Measurements from ENCODE around the gene SLC9A7.

The SLC9A7 gene

DNA sequence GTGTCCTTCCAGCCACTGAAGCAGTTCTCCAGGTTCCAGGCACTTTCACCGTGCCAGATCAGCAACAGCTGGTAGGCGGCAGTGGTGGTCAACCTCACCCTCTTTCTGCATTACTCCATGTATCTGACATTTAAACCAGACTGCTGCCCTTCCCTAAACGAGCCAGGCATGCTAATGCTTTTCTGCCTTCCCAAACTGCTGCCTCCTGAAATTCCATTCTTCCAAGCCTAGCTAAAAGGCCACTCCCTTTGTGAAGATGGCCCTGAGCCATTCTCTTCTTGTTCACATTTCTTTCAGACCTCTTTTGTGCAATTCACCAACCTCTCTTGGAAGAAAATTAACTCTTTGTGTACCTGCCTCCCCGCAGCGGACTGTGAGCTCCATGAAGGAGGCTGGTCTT is 111.7 kb downstream of the SLC9A7 start:
- DNase-seq = no peak

DNA sequence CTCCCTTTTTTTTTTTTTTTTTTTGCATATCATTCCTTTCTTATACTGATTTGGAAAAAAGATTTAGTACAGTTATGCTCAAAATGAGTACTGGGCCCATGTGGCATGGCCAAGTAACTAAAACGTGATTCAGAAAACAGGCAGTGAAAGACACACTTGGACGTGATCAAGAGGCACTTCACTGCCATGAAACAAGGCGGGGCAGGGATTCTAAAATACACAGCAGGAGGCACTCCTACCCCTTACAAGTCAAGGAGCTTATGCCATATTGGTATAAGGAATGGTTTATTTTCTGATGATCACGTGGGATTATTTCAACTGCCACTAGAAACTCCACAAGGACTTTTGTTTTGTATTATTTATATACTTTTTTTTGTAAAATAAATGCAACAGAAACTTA is 113.3 kb downstream of the SLC9A7 start:
- no peak for DNase-seq

DNA sequence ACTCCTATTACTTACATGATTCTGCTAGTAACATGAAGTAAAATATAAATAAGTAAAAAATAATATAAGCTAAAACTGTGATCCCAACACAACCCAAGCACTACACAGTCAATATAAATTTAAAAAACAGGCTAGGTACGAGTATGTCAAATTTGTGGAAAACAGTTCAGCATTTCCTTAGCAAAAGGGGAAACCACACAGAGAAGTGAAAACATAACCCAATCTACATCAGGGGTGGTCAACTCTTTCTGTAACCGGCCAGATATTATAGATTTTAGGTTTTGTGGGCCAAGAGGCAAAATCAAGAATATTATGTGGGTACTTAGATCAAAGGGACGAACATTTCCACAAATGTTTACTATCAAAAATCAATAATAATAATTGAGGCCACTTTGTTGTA is 115.3 kb downstream of the SLC9A7 start:
- DNase-seq = no peak

DNA sequence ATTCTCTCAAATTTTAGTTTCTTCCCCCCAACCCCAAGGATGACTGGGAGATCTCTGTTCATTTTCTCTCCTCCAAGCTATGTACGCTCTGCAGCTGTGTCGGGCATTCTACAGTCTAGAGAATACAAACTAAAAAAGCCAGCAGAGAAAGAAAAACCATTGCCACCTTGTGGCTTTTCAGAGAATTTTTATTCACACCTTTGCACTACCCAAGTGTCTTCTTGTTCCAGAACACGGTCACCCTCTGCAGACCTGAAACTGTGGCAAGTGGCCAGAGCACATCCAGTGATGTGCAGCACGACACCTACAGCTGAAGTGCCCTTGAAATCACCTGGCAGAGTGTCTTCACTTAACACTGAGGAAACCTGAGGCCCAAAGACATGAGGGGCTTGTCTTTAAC is 116.8 kb downstream of the SLC9A7 start:
- peak; percentile 36 for DNase-seq

DNA sequence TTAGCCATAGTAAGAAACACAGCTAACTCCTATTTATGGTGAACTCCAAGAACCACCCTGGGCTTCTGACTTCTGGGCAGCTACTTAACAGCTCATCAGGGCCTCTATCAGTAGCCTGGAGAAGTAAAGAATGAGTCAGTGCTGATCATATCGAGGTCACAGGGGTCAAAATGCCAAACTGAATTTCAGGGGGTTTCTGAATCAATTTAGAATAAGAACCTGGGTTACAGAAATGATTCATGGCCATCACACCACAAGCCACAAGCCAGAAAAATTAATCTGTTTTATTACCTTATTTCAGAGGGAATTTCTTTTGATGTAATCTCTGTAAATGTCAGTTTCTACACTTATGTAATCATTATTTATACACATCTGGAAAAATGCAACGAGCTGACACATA is 121.0 kb downstream of the SLC9A7 start:
- peak; percentile 7 for DNase-seq

DNA sequence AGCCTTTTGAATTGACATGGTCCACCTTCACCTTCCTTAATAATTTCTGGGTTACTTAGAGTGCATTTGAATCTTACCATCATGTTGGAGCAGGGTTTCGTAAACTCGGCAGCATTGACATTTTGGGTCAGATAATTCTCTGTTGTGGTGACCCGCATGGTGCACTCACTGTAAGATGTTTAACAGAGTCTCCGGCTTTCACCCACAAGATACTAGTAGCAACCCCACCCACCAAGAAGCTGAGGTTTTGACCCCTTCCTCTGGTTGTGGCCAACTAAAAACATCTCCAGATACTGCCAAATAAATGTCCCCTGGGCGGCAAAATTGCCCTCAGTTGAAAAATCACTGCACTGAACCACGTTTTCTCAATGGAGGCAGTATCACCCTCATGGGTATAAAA is 122.7 kb downstream of the SLC9A7 start:
- DNase-seq = no peak

DNA sequence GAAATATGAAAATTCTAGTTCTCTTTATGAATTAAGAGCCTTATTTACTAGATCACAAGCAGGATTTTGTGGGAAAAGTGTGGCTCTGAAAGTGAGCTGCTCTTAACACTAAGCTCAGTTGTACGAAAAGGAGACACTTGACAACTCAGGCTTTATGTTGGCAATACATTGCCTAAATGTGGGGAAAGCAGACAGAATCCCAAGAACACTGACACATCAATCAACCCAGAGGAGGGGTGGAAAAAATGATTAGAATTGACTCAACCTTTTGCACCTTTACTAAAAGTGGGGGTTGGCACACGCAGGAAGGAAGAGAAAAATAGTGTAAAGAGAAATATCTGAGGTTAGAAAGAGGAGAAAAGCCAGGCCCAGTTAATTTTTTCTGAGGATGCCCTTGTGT is 123.7 kb downstream of the SLC9A7 start:
- DNase-seq = no peak

DNA sequence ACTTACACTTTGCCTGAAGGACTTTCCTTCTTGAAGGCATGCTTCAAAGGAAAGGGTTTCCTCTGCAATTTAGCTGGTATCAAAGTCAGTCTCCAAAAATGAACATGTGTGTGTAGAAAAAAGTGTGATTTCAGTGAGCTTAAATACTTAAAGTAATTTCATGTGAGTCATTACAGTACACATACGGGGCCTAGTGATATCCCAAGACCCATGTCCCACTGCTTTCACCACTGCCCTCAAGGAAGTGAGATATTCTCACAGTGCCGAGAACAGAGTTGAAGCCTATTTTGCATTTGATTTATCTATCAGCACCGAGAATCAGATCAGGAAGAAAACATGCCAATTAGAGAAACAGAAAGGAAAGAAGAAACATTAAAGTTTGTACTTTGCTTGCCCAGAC is 124.3 kb downstream of the SLC9A7 start:
- DNase-seq = no peak

DNA sequence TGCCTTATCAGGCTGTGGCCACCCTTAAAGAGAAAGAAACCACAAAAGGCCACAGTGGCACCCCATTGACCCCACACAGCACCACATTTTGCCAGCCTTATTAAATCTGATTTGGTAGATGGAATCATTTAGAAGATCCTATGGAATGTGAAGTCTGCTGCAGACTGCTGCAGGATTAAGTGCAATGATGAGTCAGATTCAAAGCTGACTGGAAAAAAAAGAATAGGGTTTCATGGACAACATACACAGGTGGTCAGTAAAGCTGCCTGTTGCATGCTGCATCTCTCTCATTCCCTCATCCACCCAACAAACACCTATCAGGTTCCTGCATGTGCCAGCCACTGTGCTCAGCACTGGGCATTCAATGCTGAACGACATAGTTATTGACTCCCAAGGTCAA is 128.8 kb downstream of the SLC9A7 start:
- DNase-seq = peak; percentile 42

DNA sequence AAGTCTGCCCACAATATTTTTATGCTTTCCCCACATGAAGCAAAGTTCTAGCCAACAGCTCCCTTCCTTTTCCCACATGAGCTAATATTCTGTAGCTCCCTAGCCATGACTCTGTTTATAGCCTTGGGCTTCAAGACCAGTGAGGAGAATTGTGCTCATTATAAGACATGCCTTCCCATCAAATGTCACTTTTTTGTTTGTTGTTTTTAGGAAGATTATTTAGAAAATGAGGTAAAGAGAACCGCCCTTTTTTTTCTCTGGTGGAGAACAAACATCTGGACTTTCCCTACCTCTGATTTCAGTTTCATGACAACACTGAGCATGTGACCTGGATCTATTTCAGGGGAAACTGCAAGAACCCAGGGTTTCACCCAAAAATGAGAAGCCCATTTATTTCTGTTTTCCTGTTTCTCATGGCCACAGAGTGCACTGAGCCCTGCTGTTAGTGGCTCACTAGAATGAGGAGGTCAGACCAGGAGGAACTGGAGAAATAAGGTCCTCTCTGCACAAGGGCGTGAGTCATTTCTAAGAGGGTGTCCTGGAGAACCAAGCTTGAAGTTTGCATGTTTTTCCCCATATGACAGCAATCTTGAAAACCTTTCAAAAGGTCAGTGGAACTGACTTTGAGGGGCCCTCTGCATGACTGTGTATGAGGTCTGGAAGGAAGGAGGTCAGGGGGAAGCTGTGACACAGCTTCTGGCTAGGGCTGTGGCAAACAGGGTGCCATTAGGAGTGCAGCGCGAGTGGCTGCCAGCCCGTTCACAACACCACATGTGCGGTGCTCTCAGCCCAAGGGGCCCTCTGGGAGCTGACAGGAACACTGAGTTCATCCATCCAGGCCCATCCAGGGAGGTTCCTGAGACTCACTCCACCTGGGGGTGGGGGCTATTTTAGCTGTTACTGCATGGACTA is 130.2 kb downstream of the SLC9A7 start:
- peak; percentile 13 for DNase-seq

DNA sequence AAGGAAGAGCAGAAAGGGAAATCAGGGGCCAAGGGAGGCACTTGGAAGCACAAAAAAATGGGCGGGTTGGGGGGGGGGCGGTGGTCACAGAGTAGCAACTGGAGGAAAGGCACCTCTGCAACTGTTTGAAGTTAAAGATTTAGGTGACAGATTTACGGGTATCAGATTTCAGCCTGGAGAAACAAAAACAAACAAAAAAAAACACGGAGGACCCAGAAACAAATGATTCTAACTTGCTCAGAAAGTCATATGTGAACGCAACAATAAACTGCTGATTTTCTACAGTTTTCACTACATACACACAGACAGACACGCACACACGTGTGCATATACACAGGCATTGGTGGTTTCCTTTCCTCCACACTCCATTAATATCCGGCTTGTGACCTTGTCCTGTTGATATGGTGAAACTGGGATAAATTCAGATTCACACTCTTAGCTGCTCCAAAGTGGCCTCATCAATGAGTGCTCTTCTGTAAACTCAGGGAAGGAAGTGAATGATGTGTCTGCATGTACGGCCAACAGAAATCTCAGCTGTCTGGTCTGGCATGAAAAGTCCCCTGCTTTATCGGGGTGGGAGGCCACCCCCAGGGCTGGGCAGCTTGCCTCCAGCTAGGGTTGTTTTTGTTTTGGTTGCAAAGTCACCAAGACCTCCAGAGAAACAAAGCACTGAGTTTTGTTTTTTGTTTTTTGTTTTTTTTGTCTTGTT is 131.1 kb downstream of the SLC9A7 start:
- no peak for DNase-seq

DNA sequence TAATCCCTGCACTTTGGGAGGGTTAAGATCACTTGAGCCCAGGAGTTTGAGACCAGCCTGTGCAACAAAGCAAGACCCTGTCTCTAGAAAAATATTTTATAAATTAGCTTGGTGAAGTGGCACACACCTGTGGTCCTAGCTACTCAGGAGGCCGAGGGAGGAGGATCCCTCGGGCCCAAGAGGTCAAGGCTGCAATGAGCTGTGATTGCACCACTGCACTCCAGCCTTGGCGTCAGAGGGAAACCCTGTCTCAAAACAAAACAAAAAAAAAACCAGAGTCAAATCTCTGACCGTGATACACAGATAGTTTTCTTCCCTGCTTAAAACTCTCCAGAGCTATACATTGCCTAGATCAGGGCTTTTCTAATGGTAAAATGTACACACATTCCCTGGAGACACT is 131.9 kb downstream of the SLC9A7 start:
- DNase-seq = no peak

DNA sequence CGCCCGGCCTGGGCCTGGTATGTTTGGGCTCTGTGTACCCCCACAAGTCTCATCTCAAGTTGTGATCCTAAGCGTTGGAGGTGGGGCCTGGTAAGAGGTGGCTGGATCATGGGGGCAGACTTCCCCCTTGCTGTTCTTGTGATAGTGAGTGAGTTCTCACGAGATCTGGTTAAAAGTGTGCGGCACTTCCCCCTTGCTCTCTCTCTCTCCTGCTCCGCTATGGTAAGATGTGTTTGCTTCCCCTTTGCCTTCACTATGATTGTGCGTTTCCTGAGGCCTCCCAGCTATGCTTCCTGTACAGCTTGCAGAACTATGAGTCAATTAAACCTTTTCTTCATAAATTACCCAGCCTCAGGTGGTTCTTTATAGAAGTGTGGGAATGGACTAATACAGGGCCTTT is 132.4 kb downstream of the SLC9A7 start:
- DNase-seq = no peak

DNA sequence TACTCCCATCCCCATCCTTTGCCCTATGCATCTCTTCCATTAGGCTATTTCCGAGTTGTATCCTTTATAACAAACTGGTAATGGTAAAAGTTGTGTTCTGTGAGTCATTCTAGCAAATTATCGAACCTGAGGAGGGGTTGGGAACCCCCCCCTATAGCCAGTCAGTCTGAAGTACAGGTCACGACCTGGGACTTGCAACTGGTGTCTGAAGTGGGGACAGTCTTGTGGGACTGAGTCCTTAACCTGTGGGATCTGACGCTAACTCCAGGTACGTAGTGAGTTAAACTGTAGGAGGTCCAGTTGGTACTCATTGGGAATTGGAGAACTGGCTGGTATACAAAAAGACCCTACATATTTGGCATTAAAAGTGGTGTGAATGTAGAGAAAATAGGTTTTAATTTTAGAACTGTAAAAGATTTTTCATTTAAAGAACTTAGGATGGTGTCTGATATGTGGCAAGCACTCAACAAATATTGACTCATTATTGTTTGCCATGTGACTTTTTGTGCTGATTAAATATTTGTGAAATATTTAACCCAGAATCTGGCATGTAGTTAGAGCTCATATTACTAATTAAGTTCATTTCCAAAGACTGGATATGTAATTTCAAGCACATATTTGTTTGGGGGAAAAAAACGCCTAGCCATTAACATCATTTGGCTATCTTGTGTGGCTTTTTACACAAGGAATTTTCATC is 134.7 kb downstream of the SLC9A7 start:
- no peak for DNase-seq

DNA sequence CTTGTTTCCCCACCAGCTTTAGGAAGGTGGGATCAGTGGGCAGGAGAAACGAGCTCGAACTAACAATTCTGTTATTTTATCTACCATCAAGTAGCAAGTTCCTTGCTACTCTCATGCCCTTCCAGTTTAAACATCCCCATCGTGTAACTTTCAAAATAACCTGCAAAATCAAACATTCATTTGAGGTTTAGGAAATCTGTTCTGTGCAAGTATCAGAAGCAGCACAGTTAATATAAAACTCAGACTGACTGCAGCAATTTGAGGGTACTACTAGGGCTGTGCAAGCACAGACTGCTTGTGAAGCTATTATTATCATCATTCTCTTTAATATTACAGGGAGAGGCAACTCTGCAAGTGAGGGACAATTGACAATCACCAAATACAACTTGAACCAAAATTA is 137.3 kb downstream of the SLC9A7 start:
- DNase-seq = no peak

DNA sequence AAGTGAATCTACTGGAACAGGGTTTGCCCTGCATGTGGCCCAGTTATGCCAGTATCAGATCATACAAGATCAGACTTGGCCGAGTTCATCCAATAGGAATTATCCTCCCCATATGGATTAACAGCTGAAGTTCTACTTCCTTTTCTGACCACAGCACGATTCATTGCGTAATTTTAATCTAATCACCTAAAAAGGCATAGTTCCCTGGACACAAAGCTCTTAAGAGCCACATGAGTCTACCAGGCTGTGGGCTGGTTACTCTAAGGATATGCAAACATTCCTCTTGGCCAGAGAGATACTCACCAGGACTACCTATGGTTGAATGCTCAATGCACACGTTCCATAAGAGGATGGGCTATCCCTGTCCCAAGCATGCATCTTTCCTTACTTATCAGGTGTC is 138.4 kb downstream of the SLC9A7 start:
- no peak for DNase-seq

DNA sequence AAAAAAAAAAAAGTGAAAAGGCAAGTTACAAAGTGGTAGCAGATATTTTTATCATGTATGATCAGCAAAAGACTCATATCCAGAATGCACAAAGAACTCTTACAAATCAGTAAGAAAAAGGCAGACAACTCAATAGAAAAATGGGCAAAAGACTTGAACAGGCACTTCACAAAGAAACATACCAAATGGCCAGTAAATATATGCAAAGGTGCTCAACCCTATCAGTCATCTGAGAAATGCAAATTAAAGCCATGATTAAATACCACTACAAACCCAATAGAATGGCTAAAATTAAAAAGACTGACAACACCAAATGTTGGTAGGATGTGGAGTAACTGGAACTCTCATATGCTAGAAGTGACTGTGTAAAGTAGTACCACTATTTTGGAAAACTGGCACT is 140.0 kb downstream of the SLC9A7 start:
- no peak for DNase-seq

DNA sequence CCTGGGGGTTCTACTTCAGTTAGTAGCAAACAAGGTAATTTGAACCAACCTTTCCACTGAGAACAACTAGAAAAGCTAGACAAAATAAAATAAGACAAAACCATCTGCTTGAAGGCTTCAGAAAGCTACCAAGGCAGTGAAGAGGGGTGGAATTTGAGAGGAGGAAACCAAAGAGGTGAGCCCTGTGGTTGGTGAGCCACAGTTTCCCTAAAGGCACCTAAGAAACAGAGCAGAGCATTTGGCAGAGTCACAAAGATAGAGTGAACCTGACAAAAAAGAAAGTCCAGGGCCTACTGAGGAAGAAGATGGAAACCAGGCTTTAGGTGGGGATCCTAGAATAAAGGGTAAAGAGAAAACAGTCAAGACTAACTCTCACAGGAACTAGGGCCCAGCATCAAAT is 141.0 kb downstream of the SLC9A7 start:
- DNase-seq = no peak

DNA sequence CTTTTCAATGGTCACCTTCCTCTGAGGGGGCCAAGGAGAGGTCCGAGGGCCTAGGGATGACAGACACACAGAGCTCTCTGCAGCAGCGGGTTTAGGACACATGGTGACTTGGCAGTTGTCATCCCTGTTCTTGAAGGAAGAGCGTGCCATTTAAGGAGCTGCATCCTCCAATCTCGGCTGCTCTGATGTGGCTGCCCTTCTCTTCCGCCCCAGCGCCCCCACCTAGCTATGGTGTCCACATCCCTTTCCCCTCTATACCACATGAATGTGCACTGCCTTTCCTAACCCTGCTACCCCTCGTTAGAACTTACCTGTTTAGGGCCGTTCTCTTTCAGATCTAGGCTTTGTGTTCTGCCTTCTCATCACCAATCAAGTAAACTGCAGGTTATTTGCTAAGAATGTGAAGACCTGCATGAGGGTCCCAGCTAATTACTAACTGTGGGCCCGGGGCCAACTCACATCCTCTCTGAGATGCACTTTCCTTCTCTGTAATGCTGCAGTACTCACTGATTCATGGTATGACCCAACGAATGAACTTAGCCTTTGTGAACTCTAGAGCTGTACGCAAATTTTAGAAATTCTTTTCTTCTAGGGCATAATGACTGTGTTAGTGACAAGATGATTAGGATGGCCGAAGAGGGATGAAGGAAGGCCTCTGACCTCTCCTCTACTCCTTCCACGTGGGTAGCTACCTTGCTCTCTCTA is 147.1 kb downstream of the SLC9A7 start:
- DNase-seq = no peak

DNA sequence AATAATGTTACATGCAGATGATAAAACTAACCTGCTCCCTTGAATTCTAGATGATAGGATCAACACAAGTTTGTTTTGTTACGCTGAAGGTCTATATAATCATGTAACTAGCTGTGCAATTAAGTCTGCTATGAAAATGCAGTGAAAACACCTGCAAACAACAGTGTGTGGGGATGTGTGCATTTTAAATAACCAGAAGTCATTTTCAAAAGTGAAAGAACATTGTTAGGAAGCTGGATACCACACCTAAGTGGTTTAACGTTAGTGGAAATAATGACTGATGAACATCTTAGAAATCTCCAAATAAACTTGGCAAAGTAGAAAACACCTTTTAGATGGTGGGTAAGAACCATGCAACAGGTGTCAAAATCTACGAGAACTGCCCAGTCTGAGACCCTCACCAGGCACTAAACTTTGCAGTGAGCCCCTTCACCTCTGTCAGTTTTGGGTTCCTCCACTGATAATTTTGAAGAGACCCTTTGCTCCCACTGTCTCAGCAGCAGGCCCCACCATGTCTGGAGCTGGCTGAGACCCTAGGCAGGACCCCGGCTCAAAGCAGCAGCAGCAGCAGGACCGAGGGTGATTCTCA is 148.8 kb downstream of the SLC9A7 start:
- no peak for DNase-seq

DNA sequence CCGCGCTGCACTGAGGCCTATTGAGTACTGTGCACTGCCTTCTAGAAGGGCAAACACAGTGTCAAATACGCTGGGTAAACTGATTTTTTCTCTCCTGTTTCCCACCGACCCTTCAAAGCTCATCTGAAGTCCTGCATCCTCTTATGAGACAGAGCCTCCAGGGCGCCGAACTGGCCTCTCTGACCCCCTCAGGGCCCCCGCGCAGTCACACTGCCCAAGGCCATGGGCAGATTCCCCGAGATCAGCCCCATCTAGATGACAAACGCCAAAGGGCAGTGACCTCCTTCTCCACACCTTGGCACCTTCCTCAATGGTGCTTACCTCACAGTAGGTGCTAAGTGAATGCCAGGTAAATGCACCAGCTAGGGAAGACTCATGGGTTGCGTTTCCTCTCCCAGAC is 151.0 kb downstream of the SLC9A7 start:
- DNase-seq = no peak

DNA sequence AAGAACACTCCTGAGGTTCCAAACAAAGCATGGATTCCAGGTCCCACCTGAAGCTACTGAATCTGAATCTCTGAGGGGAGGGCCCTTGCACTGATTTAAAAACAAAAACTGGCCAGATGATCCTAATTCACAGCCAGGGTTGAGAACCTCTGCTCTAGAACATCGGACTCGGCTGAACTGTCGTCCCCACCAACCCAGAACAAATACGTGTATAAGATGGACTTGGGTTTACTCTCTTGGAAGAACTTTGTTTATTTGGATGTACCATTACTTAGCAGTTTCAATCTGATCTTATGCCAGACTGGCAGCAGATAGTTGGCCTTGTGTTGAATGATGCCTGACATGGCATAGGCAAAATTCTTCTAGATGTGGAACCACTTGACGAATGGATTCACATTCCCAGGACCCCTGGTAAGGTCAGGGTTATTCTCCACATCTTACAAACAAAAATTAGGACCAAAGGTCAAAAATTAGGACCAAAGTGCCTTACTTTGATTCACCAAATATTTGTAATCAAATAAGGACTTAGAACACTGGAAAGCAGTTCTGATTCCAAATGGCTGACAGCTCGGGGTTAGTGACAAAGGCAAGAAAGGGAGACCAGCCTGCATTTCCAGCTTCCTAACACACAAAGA is 156.3 kb downstream of the SLC9A7 start:
- DNase-seq = no peak
